ENCODE measurements around the gene SCYGR3.

GRCh38 chr2:227626580-227627151, 12.0 kb upstream of the SCYGR3 start:
- no peak for TF ChIP-seq EZH2 (IDR thresholded peaks at IDR 0.05; ENCODE audit: borderline replicate concordance, insufficient read depth, low read length, poor library complexity, severe bottlenecking)
- TF ChIP-seq CTCF (IDR thresholded peaks at IDR 0.05; ENCODE audit: poor library complexity, severe bottlenecking), result no peak
- no peak for TF ChIP-seq EP300 (conservative IDR thresholded peaks at IDR 0.05; ENCODE audit: poor library complexity, severe bottlenecking)
- TF ChIP-seq POLR2AphosphoS5 (IDR thresholded peaks at IDR 0.05), result no peak
- TF ChIP-seq SMC3 (conservative IDR thresholded peaks at IDR 0.05; ENCODE audit: poor library complexity), result no peak
- TF ChIP-seq RAD21 (conservative IDR thresholded peaks at IDR 0.05), result no peak
- no peak for TF ChIP-seq TAF1 (IDR thresholded peaks at IDR 0.05; ENCODE audit: low read depth)
- TF ChIP-seq REST (IDR thresholded peaks at IDR 0.05; ENCODE audit: borderline replicate concordance), result no peak
- TF ChIP-seq MXI1 (conservative IDR thresholded peaks at IDR 0.05; ENCODE audit: poor library complexity, severe bottlenecking), result no peak
